T-helper 2 cell treated with Interferon-gamma antibody and Interleukin-4, amounts not matched to agents 100 ng/mL and 5 ng/mL, for 36 hours (primary cell): Measurements from ENCODE around the gene POC1B. TPM values are rescaled to one million over a fixed set of nuclear protein-coding genes. Genes with fewer than 3 reads are reported as not detected.

ENCODE experiments used
- total RNA-seq: library from RNA; stranded (reverse); gene quantifications from 2 replicates; pipeline ENCODE4 v1.2.3, GENCODE V29; 2022

Gene POC1B
- total RNA-seq, 1 donor from 2014 or later, result 33.4 TPM

Other genes with a start within 250 kb of the POC1B start
- 154 and 158 TPM in 2 replicates for gene DUSP6, start 173.5 kb downstream of the POC1B start, total RNA-seq
- gene GALNT4, start 1.3 kb downstream of the POC1B start, total RNA-seq, result 15.4 and 15.5 TPM in 2 replicates
- gene ATP2B1, start 182.8 kb upstream of the POC1B start, total RNA-seq, result 20.0 and 24.6 TPM in 2 replicates